Globus pallidus (tissue), 1 donor: Measurements from ENCODE around the gene TCF4.
A peak's percentile ranks its signal among the peaks of the same experiment; 100 is the strongest.

ENCODE experiments used
- DNase-seq: peaks from one replicate; pipeline ENCODE4 v3.0.0-alpha.2; 2015; ENCODE audit warnings: low spot score

The TCF4 gene

GRCh38 chr18:55407191-55407590 is 180.8 kb downstream of the TCF4 start:
- DNase-seq, result peak; percentile 82

GRCh38 chr18:55406451-55406991 is 181.5 kb downstream of the TCF4 start:
- DNase-seq, result peak; percentile 81

GRCh38 chr18:55405893-55406406 is 182.0 kb downstream of the TCF4 start:
- peak; percentile 92 for DNase-seq

- no peak for DNase-seq
Measured at GRCh38 chr18:55405475-55405874, 182.5 kb downstream of the TCF4 start.

GRCh38 chr18:55404832-55405465 is 183.0 kb downstream of the TCF4 start:
- DNase-seq, result peak; percentile 65

- no peak for DNase-seq
Measured at GRCh38 chr18:55404136-55404830, 183.7 kb downstream of the TCF4 start.

GRCh38 chr18:55403421-55403949 is 184.5 kb downstream of the TCF4 start:
- peak; percentile 49 for DNase-seq

- peak; percentile 74 for DNase-seq
Measured at GRCh38 chr18:55402731-55403405, 185.1 kb downstream of the TCF4 start.

- peak; percentile 73 for DNase-seq
Measured at GRCh38 chr18:55401638-55402191, 186.3 kb downstream of the TCF4 start.

- DNase-seq, result peak; percentile 65
Measured at GRCh38 chr18:55400590-55401541, 187.1 kb downstream of the TCF4 start.

- no peak for DNase-seq
Measured at GRCh38 chr18:55400081-55400480, 187.9 kb downstream of the TCF4 start.

- no peak for DNase-seq
Measured at GRCh38 chr18:55398858-55399257, 189.1 kb downstream of the TCF4 start.

GRCh38 chr18:55396979-55397378 is 191.0 kb downstream of the TCF4 start:
- no peak for DNase-seq

GRCh38 chr18:55396267-55396905 is 191.6 kb downstream of the TCF4 start:
- peak; percentile 69 for DNase-seq

GRCh38 chr18:55395799-55396198 is 192.2 kb downstream of the TCF4 start:
- no peak for DNase-seq

GRCh38 chr18:55390898-55391297 is 197.1 kb downstream of the TCF4 start:
- DNase-seq, result no peak

GRCh38 chr18:55387139-55387984 is 200.6 kb downstream of the TCF4 start:
- peak; percentile 45 for DNase-seq

GRCh38 chr18:55386545-55386944 is 201.4 kb downstream of the TCF4 start:
- no peak for DNase-seq

GRCh38 chr18:55385770-55386169 is 202.2 kb downstream of the TCF4 start:
- peak; percentile 87 for DNase-seq
